GM12872 (cell line): ENCODE results near the gene BTD.
A peak's percentile ranks its signal among the peaks of the same experiment; 100 is the strongest.

Experiments
- TF ChIP-seq, protein P1 (sequence below): IDR thresholded peaks from 3 replicates; pipeline ENCODE4 v1.5.1; 2011; ENCODE audit warnings: low read depth, mild to moderate bottlenecking, low read length, moderate library complexity; ENCODE audit not compliant: insufficient read depth

Gene BTD

DNA sequence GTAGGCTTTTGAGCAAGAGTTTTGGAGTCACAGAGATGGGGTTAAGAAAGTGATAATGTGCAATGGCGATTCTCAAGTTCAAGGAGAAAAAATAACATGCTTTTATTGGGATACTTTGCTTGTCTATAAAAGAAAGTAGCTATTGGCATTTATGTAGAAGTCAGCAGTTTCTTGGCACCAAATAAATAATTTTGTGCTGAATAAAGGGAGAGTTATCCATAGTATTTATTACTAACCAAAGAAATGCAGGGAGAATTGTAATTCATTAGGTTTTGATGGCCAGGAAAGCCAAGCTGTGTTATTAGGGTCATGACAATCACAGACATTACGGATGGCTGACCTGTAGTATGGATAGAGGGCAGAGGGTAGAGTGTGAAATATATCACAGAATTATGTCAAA, 33.1 kb downstream of the BTD start:
- TF ChIP-seq, protein P1, sequence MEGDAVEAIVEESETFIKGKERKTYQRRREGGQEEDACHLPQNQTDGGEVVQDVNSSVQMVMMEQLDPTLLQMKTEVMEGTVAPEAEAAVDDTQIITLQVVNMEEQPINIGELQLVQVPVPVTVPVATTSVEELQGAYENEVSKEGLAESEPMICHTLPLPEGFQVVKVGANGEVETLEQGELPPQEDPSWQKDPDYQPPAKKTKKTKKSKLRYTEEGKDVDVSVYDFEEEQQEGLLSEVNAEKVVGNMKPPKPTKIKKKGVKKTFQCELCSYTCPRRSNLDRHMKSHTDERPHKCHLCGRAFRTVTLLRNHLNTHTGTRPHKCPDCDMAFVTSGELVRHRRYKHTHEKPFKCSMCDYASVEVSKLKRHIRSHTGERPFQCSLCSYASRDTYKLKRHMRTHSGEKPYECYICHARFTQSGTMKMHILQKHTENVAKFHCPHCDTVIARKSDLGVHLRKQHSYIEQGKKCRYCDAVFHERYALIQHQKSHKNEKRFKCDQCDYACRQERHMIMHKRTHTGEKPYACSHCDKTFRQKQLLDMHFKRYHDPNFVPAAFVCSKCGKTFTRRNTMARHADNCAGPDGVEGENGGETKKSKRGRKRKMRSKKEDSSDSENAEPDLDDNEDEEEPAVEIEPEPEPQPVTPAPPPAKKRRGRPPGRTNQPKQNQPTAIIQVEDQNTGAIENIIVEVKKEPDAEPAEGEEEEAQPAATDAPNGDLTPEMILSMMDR: no peak

DNA sequence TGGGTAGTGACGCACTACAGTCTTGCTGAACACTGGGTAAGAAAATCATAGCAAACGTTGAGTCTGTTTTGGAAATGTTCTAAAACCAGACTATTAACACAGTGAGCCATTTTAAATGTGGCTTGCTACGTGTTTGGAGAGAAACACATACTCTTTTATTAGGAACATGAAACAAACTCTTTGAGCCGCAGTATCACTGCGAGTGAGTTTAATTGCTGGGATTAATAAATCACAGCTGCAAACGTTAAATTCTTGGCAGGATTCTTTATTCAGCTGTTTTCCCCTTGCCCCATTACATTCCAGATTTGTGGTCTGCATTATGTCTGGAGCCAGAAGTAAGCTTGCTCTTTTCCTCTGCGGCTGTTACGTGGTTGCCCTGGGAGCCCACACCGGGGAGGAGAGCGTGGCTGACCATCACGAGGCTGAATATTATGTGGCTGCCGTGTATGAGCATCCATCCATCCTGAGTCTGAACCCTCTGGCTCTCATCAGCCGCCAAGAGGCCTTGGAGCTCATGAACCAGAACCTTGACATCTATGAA, 33.6 kb downstream of the BTD start:
- TF ChIP-seq, protein P1: no peak

DNA sequence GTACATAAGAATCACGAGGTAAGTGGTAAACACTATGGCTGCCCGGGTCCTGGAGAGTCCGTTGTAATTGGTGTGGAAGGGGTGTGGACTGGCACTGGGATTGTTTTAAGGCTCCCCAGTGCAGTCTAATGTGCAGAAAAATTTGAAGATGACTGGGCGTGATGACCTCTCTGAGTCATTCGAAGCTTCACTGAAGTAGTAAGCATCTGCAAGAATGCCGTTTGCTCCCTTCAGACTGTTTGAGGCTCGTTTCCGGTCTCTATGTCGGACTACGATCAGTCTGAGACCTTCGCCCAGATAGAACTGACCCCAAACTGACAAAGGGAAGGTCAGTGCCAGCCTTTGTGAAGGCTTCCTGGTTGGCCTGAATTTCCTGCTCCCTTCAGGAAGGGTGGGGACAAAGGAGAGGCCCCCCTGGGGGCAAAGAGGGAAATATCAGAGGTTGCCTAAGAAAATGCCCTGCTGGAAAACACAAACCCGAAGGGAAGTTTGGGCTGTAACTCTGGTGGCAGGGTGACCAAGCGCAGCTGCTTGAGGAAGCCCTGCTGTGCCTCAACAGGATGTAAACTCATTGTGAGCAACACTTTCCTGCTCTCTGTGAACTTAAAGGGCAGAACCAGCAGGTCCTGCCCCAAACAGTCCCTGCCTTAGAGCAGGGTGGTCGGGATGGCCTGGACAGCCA, 34.6 kb downstream of the BTD start:
- TF ChIP-seq, protein P1: 0 out of 3 replicates have a peak, but pooled peaks have one; percentile 16

DNA sequence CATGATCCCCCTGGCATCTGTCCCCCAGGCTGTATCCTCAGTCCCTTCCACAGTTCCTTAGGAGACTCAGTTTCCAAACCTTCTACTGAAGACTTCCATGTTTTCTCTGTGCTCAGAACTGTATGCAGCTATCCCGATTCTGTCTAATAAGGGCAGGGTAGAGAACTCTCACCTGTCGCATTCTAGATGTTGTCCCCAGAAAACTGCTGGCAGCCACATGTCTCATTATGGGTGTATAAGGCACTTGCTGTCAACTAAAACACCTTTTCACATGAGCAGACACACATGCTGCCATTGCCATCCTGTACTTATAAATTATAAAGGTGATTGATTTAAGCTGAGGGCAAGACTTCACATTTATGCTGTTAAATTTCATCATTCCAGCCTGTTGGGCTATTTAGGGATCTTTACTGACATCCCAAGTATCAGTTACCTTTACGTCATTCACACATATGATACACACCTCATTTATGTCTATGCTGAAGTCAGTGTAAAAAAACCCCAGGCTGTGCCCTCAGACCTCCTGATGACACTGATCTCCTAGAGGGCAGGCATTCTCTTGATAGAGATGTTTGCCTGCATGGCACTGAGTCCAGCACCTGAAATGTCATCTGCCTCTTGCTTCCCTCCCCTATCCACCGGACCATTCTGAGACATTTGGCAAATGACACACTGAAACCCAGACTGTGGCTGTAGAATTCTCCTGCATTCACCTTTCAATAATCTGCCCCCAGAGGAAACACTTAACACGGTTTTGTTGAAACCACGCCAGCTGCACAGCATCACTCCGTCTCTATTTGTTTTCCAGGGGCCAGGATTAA, 35.8 kb downstream of the BTD start:
- TF ChIP-seq, protein P1: no peak

DNA sequence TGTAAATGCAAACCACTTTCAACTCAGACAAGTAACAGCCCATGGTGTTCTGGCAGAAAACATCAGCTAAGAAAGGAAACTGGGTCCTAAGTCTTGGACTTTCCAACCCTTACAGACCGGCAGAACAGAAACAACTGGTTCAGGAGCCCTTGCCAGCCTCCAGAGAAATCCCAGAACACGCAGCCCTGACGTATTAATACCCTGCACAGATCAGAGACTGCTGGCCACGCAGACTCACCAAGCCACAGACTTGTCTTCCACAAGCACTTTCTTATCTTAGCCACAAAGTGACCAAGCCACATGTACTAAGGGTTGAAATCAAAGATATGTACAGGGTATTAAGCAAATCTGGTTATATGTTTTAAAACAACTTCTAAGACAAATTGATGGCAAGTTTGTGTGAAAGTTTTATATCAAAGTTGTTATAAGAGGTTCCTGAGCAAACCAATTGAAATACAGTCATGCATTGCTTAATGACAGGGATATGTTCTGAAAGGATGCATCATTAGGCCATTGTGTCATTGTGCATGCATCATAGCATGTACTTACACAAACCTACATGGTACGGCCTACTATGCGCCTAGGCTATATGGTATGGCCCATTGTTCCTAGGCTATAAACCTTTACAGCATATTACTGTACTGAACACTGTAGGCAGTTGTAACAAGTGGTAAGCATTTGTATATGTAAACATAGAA, 36.8 kb downstream of the BTD start:
- TF ChIP-seq, protein P1: no peak

DNA sequence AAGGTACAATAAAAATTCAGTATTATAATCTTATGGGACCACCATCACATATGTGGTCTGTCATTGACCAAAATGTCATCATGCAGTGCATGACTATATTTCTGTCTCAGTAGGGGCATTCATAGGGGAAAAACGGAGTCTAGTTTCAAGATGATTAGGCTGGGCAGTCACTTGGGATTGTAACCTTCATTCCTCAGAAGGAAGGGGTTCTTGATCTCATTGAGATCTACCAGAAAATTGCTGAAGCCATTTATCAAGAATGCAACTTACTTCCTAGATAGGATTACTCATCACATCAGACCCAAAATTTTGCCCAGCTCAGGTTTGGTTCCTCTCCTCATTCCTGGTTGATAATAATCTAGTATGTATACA, 37.3 kb downstream of the BTD start:
- TF ChIP-seq, protein P1: no peak

DNA sequence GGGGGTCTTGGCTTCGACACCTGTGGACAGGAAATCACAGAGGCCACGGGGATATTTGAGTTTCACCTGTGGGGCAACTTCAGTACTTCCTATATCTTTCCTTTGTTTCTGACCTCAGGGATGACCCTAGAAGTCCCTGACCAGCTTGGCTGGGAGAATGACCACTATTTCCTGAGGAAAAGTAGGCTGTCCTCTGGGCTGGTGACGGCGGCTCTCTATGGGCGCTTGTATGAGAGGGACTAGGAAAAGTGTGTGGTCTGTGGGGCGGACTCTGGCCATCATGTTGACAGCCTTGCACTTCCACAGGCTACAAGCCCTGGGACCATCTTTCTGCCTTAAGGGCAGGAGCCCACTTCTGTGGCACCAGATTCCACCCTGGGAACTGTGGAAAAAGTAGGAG, 43.7 kb downstream of the BTD start:
- TF ChIP-seq, protein P1: no peak
